Upper lobe of left lung (tissue), 4 donors: ENCODE results near the gene DPF3.

Source experiments
- POLR2A ChIP-seq, 4 donors: fragments of 450-650 bp; IDR thresholded peaks; one replicate each; pipeline ENCODE4 v1.5.1; 2016 to 2017; ENCODE audit warnings: antibody characterized with exemption in 4 of 4, mild to moderate bottlenecking in 2 of 4
- TF ChIP-seq, protein P1 (sequence below), 6 experiments: fragments of 450-650 bp in 4 of 6; fragments of 200-600 bp in 2 of 6; sonication (generic) in 2 of 6; IDR thresholded peaks; one replicate each; pipeline ENCODE4 v1.5.1; 2016 to 2019; ENCODE audit warnings: antibody characterized with exemption in 6 of 6

GRCh38 chr14:72745991-72746980 lies 147.6 kb downstream of the DPF3 start:
- no peak for TF ChIP-seq POLR2A (IDR thresholded peaks at IDR 0.05)
- TF ChIP-seq, protein P1, sequence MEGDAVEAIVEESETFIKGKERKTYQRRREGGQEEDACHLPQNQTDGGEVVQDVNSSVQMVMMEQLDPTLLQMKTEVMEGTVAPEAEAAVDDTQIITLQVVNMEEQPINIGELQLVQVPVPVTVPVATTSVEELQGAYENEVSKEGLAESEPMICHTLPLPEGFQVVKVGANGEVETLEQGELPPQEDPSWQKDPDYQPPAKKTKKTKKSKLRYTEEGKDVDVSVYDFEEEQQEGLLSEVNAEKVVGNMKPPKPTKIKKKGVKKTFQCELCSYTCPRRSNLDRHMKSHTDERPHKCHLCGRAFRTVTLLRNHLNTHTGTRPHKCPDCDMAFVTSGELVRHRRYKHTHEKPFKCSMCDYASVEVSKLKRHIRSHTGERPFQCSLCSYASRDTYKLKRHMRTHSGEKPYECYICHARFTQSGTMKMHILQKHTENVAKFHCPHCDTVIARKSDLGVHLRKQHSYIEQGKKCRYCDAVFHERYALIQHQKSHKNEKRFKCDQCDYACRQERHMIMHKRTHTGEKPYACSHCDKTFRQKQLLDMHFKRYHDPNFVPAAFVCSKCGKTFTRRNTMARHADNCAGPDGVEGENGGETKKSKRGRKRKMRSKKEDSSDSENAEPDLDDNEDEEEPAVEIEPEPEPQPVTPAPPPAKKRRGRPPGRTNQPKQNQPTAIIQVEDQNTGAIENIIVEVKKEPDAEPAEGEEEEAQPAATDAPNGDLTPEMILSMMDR (IDR thresholded peaks at IDR 0.05), result no peak
